Measurements from ENCODE around the gene ARHGAP10.
"Not testable (repeated sequence)": the region's sequence is repeated elsewhere in the genome, so short reads cannot be mapped to it uniquely, and the experiment has no call there.

The ARHGAP10 gene

DNA sequence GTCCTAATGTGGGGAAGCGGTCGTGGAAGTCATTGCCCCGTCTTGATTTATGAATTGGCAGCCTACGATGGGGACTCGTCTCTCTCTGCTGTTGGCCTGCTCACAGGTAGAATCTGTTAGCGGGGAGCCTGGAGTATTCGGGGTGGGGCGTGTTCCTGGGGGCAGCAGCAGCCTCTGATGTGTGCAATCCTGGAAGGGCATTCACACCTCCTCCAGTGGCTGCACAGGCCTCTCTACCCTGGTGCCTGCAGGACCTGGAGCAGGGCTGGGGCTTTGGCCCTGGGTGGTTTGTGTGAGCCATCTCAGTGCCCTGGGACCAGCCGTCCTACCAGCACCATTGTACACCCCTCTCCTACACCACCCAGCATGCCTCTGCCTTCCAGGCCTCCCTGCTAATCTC, 340.9 kb downstream of the ARHGAP10 start:
- DNase-seq = no peak

DNA sequence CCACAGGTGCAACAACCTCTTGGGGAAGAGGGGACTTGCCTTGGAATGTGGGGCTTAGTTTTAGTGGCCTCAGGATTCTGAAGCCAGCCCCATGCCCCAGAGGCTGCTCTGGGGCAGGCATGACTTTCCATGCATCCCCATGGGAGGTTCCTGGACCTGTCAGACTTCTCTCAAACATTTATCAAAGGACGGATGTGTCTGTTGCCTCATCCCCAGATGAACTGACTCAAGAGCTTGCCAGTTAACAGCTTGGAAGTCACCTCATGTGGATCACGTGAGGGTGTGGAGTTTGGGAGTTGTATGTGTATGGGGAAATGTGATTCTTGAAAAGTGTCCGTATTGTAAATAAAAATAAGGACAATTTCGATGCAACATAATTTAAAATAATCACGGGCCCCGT, 341.5 kb downstream of the ARHGAP10 start:
- no peak for DNase-seq

GRCh38 chr4:148074462-148074861, 342.6 kb downstream of the ARHGAP10 start:
- DNase-seq = no peak

- no peak for DNase-seq
Observed at GRCh38 chr4:148075438-148075837, 343.6 kb downstream of the ARHGAP10 start.

- DNase-seq = no peak
Observed at GRCh38 chr4:148076964-148077363, 345.1 kb downstream of the ARHGAP10 start.

DNA sequence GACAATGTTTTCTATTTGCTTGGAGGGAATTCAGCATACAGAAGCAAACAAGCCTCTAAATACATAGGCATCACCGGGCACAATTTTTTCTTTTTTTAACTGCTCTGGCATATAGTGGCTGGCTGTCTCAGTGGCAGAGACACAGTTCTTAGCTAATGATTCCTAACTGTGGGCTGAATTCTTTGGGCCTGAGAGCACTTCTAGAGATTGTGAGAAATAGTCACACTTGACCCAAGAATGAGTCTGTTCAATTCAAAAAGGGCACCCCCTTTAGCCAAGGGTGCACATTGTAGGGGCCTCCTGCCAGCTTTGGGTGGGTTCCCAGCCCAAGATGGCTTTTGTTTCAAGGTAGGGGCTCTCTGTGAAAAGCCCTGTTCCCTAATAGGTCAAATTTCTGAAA, 345.7 kb downstream of the ARHGAP10 start:
- DNase-seq = no peak

DNA sequence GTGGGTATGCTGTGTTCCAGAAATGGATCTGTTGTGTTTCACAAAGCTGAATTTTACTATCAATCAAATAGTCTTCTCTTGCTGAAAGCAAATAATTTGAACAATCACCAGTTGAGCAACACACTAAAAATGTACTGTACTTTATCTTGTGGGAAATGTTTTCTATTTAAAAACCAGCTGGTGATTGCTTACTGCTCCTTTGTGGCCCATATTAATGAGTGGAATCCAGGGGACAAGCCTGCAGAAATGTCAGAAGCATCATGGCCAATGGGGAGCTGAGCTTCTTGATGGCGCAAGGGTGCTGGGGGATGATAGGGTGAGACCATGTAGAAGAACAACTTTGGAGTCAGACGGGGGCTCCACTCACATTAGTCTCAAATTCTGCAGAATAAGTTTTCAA, 346.2 kb downstream of the ARHGAP10 start:
- DNase-seq = no peak

DNA sequence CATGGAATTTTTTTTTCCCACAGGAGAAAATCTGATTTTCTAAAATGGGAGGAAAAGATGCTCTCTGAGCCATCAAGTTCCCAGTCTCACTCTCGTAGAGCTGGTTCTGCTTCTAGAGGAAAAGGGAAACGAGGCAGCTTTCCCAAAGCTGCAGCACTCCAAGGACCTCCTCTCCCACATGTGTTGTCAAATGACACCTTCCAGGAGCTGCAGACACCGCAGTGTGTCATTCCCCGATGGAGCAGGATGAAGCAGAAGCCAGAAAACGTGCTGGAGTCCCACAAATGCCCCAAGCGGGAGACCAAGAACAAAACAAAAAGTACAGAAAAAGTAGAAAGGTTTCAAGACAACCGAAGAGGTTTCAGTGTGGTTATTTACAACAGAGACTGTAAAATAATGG, 348.1 kb downstream of the ARHGAP10 start:
- DNase-seq = no peak

- DNase-seq = no peak
Observed at GRCh38 chr4:148081267-148081666, 349.4 kb downstream of the ARHGAP10 start.

- DNase-seq = no peak
Observed at GRCh38 chr4:148081745-148082144, 349.9 kb downstream of the ARHGAP10 start.

DNA sequence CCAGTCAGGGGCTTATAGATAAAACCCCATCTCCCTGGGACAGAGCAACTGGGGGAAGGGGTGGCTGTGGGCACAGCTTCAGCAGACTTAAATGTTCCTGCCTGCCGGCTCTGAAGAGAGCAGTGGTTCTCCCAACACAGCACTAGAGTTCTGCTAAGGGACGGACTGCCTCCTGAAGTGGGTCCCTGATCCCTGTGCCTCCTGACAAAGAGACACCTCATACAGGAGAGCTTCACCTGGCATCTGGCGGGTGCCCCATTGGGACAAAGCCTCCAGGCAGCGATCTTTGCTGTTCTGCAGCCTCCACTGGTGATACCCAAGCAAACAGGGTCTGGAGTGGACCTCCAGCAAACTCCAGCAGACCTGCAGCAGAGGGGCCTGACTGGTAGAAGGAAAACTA, 351.2 kb downstream of the ARHGAP10 start:
- DNase-seq = not testable (repeated sequence)

DNA sequence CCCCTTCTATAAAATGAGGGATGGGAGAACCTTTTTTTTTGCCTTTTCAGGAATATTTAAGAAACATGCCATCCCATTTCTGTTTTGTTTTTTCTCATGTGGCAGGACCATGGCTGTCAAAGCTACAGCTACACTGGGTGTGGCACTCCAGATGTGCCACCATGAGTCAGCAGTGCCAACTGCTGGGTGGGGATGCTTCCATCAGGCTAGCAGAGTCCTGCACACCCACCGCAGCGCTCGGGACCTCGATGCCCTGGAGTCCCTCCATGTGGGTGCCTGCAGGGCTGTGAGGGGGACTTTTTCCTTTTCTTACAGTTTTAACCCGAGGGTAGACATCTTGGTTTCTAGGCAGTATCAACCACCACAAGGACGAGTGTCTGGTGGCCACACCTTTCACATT, 357.7 kb downstream of the ARHGAP10 start:
- no peak for DNase-seq

DNA sequence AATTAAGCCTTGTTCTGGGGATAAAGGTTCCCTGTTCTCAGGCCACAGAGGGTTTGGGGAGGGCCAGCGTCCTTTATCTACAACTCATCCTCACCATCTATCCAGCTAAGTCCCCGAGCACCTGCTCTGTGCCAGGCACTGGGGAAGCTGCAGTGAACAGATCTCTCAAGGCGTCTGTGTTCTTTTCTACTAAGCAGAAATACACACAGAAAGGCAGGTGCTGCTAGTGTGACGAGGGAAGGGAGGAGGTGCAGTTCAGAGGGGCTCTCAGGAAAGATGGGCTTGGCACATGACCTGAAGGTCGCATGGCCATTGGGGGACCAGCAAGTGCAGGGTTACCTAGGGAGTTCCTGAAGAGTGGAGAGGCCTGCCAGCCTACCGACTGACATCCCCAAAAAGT, 358.1 kb downstream of the ARHGAP10 start:
- no peak for DNase-seq

DNA sequence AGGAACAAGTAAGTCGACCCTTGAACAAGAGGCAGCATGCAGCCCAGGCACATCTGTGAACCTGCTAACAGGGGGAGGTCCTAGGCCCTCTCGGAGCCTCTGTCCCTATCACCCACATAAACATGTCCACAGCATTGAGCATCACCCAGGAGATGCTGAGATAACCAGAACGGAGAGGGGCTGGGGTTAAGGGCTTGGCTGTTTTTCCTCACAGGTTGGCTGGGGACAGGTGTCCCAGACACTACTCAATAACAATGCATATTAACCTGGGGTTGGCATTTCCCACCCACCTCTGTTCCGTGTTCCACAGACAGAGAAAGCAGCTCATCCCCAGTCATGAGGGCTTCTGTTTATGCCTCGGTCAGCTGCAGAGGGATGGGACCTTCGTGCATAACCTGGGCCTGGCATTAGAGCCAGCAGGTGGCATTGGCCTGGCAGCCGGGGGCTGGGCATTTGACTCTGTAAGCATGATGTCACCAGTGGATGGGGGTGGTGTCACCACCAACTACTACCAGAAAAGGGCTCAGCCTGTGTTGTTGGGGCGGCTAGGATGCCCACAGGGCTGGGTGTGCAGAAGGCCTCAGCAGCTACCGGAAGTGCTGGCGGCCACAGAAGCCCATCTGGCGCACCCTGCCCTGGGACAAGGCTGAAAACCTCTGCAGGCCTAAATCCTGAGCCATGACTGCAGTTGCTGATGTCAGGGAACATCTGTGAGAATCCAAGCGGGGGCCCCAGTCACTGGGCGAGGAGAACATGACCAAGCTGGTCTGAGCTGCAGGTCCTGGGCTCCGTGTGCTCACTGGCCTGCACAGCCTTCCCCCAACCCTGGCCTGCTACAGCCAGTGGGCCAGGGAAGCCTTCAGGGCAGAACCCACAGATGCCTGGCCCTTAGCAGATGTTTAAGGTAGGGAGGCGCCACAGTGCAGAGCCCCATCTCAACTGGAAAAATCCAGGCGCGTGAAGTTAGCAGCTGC, 358.9 kb downstream of the ARHGAP10 start:
- DNase-seq = no peak

GRCh38 chr4:148091896-148092295, 360.0 kb downstream of the ARHGAP10 start:
- no peak for DNase-seq

DNA sequence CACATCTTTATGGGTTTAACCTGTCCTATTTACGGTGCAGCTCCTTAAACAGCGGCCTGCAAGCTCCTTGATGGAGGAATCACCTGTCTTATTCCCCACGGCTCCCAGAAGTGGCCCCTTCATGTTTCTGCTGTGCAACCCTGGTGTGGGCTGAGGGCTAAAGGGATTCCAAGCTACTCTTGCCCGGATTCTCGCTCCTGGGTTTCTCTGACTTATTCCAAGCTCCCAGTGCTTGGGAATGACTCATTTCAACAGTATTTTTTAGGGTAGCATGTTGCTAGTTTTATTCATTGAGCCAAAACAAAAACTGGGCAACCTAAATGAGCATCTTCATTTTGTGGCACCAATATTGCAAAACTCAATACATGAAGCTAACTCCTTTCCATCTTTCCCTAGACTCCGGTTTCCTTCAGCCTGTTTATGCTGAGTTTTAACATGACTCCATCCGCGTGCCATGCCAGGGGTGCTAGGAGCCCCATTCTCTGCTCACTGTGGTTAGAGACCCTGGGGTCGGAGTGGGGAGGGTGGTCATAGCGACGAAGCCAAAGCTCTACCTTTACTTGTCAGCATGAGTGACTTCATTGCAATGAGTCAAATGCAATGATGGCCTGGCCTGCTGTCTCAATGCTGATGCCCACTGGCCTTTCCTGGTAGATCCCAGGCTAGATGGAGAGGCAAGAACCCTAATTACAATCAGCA, 360.6 kb downstream of the ARHGAP10 start:
- DNase-seq = no peak

DNA sequence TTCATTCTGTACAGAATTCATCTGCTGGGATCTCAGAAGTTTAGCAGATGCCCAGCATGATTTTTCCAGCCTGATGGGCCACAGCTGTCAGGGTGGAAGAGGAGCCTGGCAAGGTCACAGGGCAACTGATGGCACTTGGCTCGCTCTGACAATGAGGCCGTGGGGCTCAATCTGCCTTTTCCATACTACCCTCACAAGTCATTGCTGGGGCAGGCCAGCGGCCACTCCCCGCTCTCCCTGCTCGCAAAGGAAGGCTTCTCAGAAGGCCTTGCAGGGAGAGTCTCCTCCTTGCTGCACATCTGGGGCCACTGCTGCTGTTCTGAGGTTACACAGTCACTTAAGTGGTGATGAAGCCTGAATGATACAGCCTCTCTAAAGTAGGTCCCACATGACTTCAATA, 361.2 kb downstream of the ARHGAP10 start:
- no peak for DNase-seq

DNA sequence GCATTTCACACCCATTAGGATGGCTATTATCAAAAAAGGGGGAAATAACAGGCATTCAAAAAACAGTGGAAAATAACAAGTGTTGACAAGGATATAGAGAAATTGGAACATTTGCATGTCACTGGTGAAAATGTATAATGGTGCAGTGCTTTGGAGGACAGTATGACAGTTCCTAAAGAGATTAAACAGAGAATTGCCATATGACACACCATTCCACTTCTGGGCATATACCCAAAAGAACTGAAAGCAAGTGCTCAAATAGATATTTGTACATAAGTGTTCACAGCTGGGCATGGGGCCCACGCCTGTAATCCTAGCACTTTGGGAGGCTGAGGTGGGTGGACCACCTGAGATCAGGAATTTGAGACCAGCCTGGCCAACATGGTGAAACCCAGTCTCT, 362.3 kb downstream of the ARHGAP10 start:
- no peak for DNase-seq

DNA sequence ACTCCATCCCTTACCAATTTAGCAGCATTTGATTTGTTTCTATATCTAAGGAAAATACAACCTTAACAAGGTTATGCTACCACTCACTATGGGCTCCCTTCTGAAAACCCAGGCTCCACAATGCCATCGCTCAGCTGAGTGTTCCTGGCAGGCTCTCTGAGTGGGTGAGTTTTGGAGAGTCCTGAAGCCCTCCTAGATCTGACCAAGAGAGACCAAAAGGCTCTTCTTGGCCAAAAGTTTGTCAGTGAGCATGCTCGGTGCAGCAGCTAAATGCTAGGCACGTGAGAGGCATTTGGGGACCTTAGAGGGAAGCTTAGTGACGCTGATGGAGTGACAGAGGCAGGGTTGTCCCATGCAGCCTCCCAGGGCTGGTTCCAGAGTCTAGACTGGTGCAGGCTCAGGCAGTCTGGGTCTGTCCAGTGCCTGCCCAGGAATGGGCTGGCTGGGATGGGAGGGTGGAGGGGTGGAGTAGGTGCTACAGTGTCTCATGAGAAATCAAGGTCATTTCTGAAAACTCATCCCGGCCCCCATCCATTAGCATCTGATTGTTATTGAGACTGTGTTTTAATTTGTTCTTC, 363.5 kb downstream of the ARHGAP10 start:
- no peak for DNase-seq

DNA sequence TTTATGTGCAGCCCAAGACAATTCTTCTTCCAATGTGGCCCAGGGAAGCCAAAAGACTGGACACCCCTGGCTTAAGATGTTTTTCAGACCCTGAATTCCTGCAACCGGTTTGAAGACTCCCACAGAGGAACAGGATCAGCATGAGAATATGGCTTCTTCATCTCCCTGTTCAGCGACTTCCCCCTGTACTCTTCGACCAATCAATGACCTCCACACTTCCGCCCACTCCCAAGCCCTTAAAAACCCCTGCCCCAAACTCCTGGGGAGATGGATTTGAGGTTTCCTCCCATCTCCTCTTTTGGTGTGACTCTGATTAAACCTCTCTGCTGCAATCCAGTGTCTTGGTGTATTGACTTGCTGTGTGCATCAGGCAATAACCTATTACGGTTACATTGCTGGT, 365.9 kb downstream of the ARHGAP10 start:
- DNase-seq = no peak

DNA sequence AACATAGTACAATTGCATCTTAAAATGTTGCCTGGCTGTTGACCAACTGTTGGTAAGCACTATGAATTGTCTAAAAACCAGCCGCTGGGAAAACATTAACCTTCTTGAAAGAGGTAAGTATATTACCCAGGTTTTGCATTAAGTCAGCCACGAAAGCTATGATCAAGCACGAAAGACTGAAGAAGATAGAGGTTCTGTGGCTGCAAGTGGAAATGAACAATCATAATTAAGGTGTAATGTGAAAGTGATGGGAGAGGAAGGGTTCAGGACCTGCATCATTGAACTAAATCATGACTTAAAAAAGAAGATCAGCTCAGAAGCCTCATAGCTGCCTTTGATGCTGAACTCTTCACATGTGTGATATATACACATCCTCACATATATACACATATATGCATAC, 369.3 kb downstream of the ARHGAP10 start:
- DNase-seq = no peak

GRCh38 chr4:148101790-148102189, 369.9 kb downstream of the ARHGAP10 start:
- DNase-seq = no peak

GRCh38 chr4:148103597-148104355, 371.9 kb downstream of the ARHGAP10 start:
- DNase-seq = no peak
